IMR-90 (cell line): Measurements from ENCODE around the gene ARMC9. TPM values are rescaled to one million over a fixed set of nuclear protein-coding genes. Genes with fewer than 3 reads are reported as not detected.

Experiments used
- ATAC-seq: fragments of 200-7000 bp; cut with Tn5 transposase; 2 replicates; pipeline ENCODE4 v1.9.1; 2020; ENCODE audit warnings: low read depth, mild to moderate bottlenecking, moderate library complexity
- BruUV-seq: library from RNA; stranded (reverse); fragments of 400-500 nt; replicated peaks from 2 replicates; lab custom pipeline; 2021; lab: Mats Ljungman, UMichigan
- CTCF ChIA-PET: fragments of 300-600 bp; formaldehyde crosslinking; extraction: SDS; loops from one replicate; lab custom pipeline; 2021; ENCODE audit warnings: antibody characterized with exemption; lab: Yijun Ruan, JAX
- POLR2A ChIA-PET: fragments of 300-600 bp; sonication (Branson Sonifier 250); formaldehyde crosslinking; loops from one replicate; lab custom pipeline; 2022; ENCODE audit warnings: antibody characterized with exemption; ENCODE audit not compliant: unreplicated experiment; lab: Charles Lee
- DNase-seq: peaks from one replicate; pipeline ENCODE4 v3.0.0; 2013
- H2AFZ ChIP-seq: replicated peaks from 2 replicates; pipeline ENCODE3; 2013; ENCODE audit warnings: low read length, mild to moderate bottlenecking; ENCODE audit not compliant: poor library complexity
- H2AK5ac ChIP-seq: 2 replicates; pipeline ENCODE4 v1.6.1; 2013; ENCODE audit warnings: low read depth, low read length, inconsistent platforms
- H2AK9ac ChIP-seq: replicated peaks from 2 replicates; pipeline ENCODE3; 2013; ENCODE audit warnings: mild to moderate bottlenecking, low read depth, low read length, moderate library complexity; ENCODE audit not compliant: poor library complexity
- H2BK120ac ChIP-seq: 2 replicates; pipeline ENCODE4 v1.6.1; 2013; ENCODE audit warnings: low read depth, low read length, inconsistent platforms
- H2BK15ac ChIP-seq: 3 replicates; pipeline ENCODE4 v1.6.1; 2013; ENCODE audit warnings: low read depth, low read length, inconsistent platforms
- H2BK20ac ChIP-seq: 2 replicates; pipeline ENCODE4 v1.6.1; 2013; ENCODE audit warnings: low read depth, mild to moderate bottlenecking, inconsistent platforms, low read length, moderate library complexity
- H2BK5ac ChIP-seq: 2 replicates; pipeline ENCODE4 v1.6.1; 2013; ENCODE audit warnings: mild to moderate bottlenecking, low read depth, low read length, inconsistent platforms; ENCODE audit not compliant: poor library complexity, severe bottlenecking
- H3K14ac ChIP-seq: replicated peaks from 2 replicates; pipeline ENCODE4 v1.6.1; 2013; ENCODE audit warnings: low read depth, low read length, inconsistent platforms
- H3K18ac ChIP-seq: 2 replicates; pipeline ENCODE4 v1.6.1; 2013; ENCODE audit warnings: low read depth, low read length, control low read depth
- H3K23ac ChIP-seq: 2 replicates; pipeline ENCODE4 v1.6.1; 2013; ENCODE audit warnings: low read depth, low read length, inconsistent platforms
- H3K27ac ChIP-seq: 2 replicates; pipeline ENCODE4 v1.5.1; 2013; ENCODE audit warnings: mild to moderate bottlenecking, control low read depth, low read length; ENCODE audit not compliant: insufficient read depth
- H3K27me3 ChIP-seq: 2 replicates; pipeline ENCODE4 v1.6.1; 2013; ENCODE audit warnings: low read length; ENCODE audit not compliant: control insufficient read depth, insufficient read depth
- H3K36me3 ChIP-seq: 2 replicates; pipeline ENCODE4 v1.6.1; 2013; ENCODE audit warnings: low read length, mixed read lengths; ENCODE audit not compliant: control insufficient read depth, insufficient read depth
- H3K4ac ChIP-seq: 2 replicates; pipeline ENCODE4 v1.6.1; 2013; ENCODE audit warnings: low read depth, low read length, inconsistent platforms
- H3K4me1 ChIP-seq: 2 replicates; pipeline ENCODE4 v1.6.1; 2013; ENCODE audit warnings: low read length, mixed read lengths; ENCODE audit not compliant: control insufficient read depth, insufficient read depth
- H3K4me2 ChIP-seq: 2 replicates; pipeline ENCODE4 v1.6.1; 2013; ENCODE audit warnings: low read depth, mild to moderate bottlenecking, control low read depth, low read length, moderate library complexity
- H3K4me3 ChIP-seq: 2 replicates; pipeline ENCODE4 v1.5.1; 2013; ENCODE audit warnings: low read depth, mild to moderate bottlenecking, control low read depth, low read length, moderate library complexity; ENCODE audit not compliant: insufficient read depth
- H3K56ac ChIP-seq: 2 replicates; pipeline ENCODE4 v1.6.1; 2013; ENCODE audit warnings: low read length, inconsistent platforms; ENCODE audit not compliant: insufficient read depth; ENCODE audit errors: extremely low read depth
- H3K79me1 ChIP-seq, 2 experiments: 2 replicates each; pipeline ENCODE4 v1.6.1; 2013; ENCODE audit warnings: low read length in 2 of 2, inconsistent platforms in 1 of 2, low read depth in 1 of 2
- H3K9ac ChIP-seq: 2 replicates; pipeline ENCODE4 v1.6.1; 2013; ENCODE audit warnings: low read depth, low read length, control low read depth
- H3K9me1 ChIP-seq: 2 replicates; pipeline ENCODE4 v1.6.1; 2013; ENCODE audit warnings: low read length, inconsistent platforms; ENCODE audit not compliant: insufficient read depth
- H3K9me3 ChIP-seq: 2 replicates; pipeline ENCODE4 v1.6.1; 2013; ENCODE audit warnings: low read length; ENCODE audit not compliant: control insufficient read depth, insufficient read depth
- H4K20me1 ChIP-seq: 2 replicates; pipeline ENCODE4 v1.6.1; 2013; ENCODE audit warnings: low read length, inconsistent platforms; ENCODE audit not compliant: insufficient read depth
- H4K5ac ChIP-seq: 2 replicates; pipeline ENCODE4 v1.6.1; 2013; ENCODE audit warnings: mild to moderate bottlenecking, low read depth, low read length, control low read depth
- H4K8ac ChIP-seq, 2 experiments: 2 replicates each; pipeline ENCODE4 v1.6.1; 2013; ENCODE audit warnings: low read depth in 2 of 2, low read length in 2 of 2, control low read depth in 1 of 2, inconsistent platforms in 1 of 2
- H4K91ac ChIP-seq: 2 replicates; pipeline ENCODE4 v1.6.1; 2013; ENCODE audit warnings: low read depth, low read length, inconsistent platforms; ENCODE audit not compliant: insufficient read depth
- BHLHE40 ChIP-seq: fragments of 150-350 bp; IDR thresholded peaks from 2 replicates; pipeline ENCODE4 v1.6.1; 2016; ENCODE audit warnings: mild to moderate bottlenecking, low read depth, low read length
- CEBPB ChIP-seq: IDR thresholded peaks from 2 replicates; pipeline ENCODE4 v1.6.1; 2012; ENCODE audit warnings: low read depth, low read length, improper control_type of control experiment
- ELK1 ChIP-seq: fragments of 150-350 bp; IDR thresholded peaks from 2 replicates; pipeline ENCODE4 v1.6.1; 2016; ENCODE audit warnings: low read depth, mild to moderate bottlenecking, low read length, moderate library complexity, borderline replicate concordance
- MAFK ChIP-seq: IDR thresholded peaks from 2 replicates; pipeline ENCODE4 v1.6.1; 2012; ENCODE audit warnings: low read depth, low read length, improper control_type of control experiment
- MXI1 ChIP-seq: IDR thresholded peaks from 2 replicates; pipeline ENCODE4 v1.6.1; 2012; ENCODE audit warnings: low read depth, mild to moderate bottlenecking, low read length, moderate library complexity, borderline replicate concordance
- NFE2L2 ChIP-seq: fragments of 150-350 bp; IDR thresholded peaks from 2 replicates; pipeline ENCODE4 v1.6.1; 2016; ENCODE audit warnings: low read depth, mild to moderate bottlenecking, low read length
- POLR2A ChIP-seq: IDR thresholded peaks from 2 replicates; pipeline ENCODE4 v1.6.1; 2012; ENCODE audit warnings: mild to moderate bottlenecking, low read depth, low read length
- RFX5 ChIP-seq: IDR thresholded peaks from 2 replicates; pipeline ENCODE4 v1.8.0; 2012; ENCODE audit warnings: low read depth, mild to moderate bottlenecking, low read length, moderate library complexity
- USF2 ChIP-seq: fragments of 150-350 bp; IDR thresholded peaks from 2 replicates; pipeline ENCODE4 v1.6.1; 2017; ENCODE audit warnings: mild to moderate bottlenecking, antibody characterized with exemption, low read length, low read depth
- WGBS, 2 experiments: methylation state at CpG; one replicate each; pipeline versions ENCODE4 v1.1.5 to v1.1.7; 2013; ENCODE audit warnings: missing lambda C conversion rate in 2 of 2; ENCODE audit not compliant: insufficient read length in 1 of 2; ENCODE audit errors: extremely low coverage in 2 of 2; 5-methylcytosine and 5-hydroxymethylcytosine counted together
- dilution Hi-C: fragments of 300-500 bp; cut with HindIII; formaldehyde crosslinking; loops from one replicate; pipeline ENCODE4 v1.14.3; 2018; ENCODE audit warnings: low sequenced_read_pairs; ENCODE audit not compliant: unreplicated experiment
- in situ Hi-C: fragments of 300-500 bp; cut with MboI; formaldehyde crosslinking; loops from 3 replicates; pipeline ENCODE4 v1.14.3; 2019; ENCODE audit warnings: low sequenced_read_pairs, inconsistent platforms, mixed read lengths
- intact Hi-C: fragments of 100-400 bp; cut with micrococcal nuclease; formaldehyde crosslinking; loops from 2 replicates; pipeline ENCODE4 v1.10.0; 2022
- polyA plus RNA-seq, 3 experiments: library from polyadenylated mRNA; depleted of rRNA; stranded (reverse); fragments of >200 nt; gene quantifications; 2 replicates each; pipeline ENCODE4 v1.2.3, GENCODE V29; 2012; ENCODE audit warnings: low replicate concordance in 1 of 3
- total RNA-seq: library from RNA; depleted of rRNA; stranded (reverse); fragments of >200 nt; gene quantifications from 2 replicates; pipeline ENCODE4 v1.2.3, GENCODE V29; 2012

ARMC9 gene
- total and polyA plus RNA-seq, 2 of the 4 experiments (the other 2 are of a cell fraction), result 36.0 to 46.6 TPM

GRCh38 chr2:231360881-231361371 lies 162.5 kb downstream of the ARMC9 start:
- Histone ChIP-seq H3K4me2 (no peak overlapping the region), H3K4me3 (no peak overlapping the region), H3K4me1 (peaks cover 10% of the 10 kb centered on the region), H4K8ac (no peak overlapping the region), H4K91ac (no peak overlapping the region), H3K4ac (no peak overlapping the region), H3K36me3 (peaks cover 8% of the 10 kb centered on the region; the same call in 1 of the 2 replicates), H3K23ac (no peak overlapping the region), H2AK5ac (no peak overlapping the region), H2BK15ac (no peak overlapping the region), H2AK9ac (peak overlapping the region; percentile 9), H3K79me1 (no peaks in the 10 kb centered on the region), H3K9me3 (no peaks in the 10 kb centered on the region), H3K27me3 (no peaks in the 10 kb centered on the region), H4K20me1 (no peaks in the 10 kb centered on the region), H3K27ac (no peak overlapping the region), H3K9me1 (peaks cover 7% of the 10 kb centered on the region; the same call in 1 of the 2 replicates), H3K14ac (no peak overlapping the region), H3K18ac (no peak overlapping the region), H2BK120ac (no peak overlapping the region), H2BK20ac (no peak overlapping the region), H3K56ac (no peak overlapping the region), H3K9ac (no peak overlapping the region), H2BK5ac (no peak overlapping the region), H2AFZ (no peak overlapping the region), H4K5ac (no peak overlapping the region)
- POLR2A ChIA-PET, result no interaction called here
- intact Hi-C loops, result no loop called here
- WGBS, 2 experiments, result 100% methylated on average over 9 of the region's 13 CpGs; no CpG with 5 or more reads in 1 of the 2 experiments
- CTCF ChIA-PET, result no interaction called here
- TF ChIP-seq POLR2A (no peak), NFE2L2 (no peak), ELK1 (no peak), BHLHE40 (no peak), RFX5 (no peak), MXI1 (no peak), MAFK (no peak), CEBPB (no peak), USF2 (no peak)
- no peak for ATAC-seq
- no peak for DNase-seq
- dilution Hi-C loops, result no loop called here
- BruUV-seq, result no TSS peak
- in situ Hi-C loops, result no loop called here
